ENCODE data around the gene APOM. TPM values are rescaled to one million over a fixed set of nuclear protein-coding genes. Genes with fewer than 3 reads are reported as not detected.

APOM gene
- polyA plus RNA-seq = 1 to 10 TPM; 2.0 to 6.5 (median 3.6) TPM

- H3K27ac ChIP-seq (ENCODE audit: low read depth, low read length) = no peak within 1 kb of the TSS
- WGBS, 3 donors = 57 to 87% (median 77%) methylated on average over 8 of the region's 8 CpGs
Measured at GRCh38 chr6:31655349-31656237, at the start of gene APOM. TSS of gene APOM (plus strand) at chr6:31655894. CDS start at chr6:31655967, 73 bp downstream.

- 70 to 90% (median 81%) methylated on average over 1 of the region's 1 CpG for WGBS, 3 donors
Measured at GRCh38 chr6:31607317-31607716, 48.4 kb upstream of the APOM start.

GRCh38 chr6:31609519-31610406 lies 45.9 kb upstream of the APOM start:
- 74% methylated on average over 8 of the region's 8 CpGs for WGBS, 3 donors
- H3K27ac ChIP-seq (ENCODE audit: low read depth, low read length) = no peak overlapping the region

More at GRCh38 chr6:31607317-31607716, 48.4 kb upstream of the APOM start:
- H3K27ac ChIP-seq (ENCODE audit: low read depth, low read length) = no peak overlapping the region

GRCh38 chr6:31610968-31611367 lies 44.7 kb upstream of the APOM start:
- no peak overlapping the region for H3K27ac ChIP-seq (ENCODE audit: low read depth, low read length)
- WGBS, 3 donors = 57 to 83% (median 75%) methylated on average over 4 of the region's 4 CpGs

GRCh38 chr6:31614075-31614619 lies 41.5 kb upstream of the APOM start:
- no peak overlapping the region for H3K27ac ChIP-seq (ENCODE audit: low read depth, low read length)
- 51 to 87% (median 60%) methylated on average over 8 of the region's 8 CpGs for WGBS, 3 donors

- no peak within 1 kb of the TSS for H3K27ac ChIP-seq (ENCODE audit: low read depth, low read length)
- 37 to 74% (median 47%) methylated on average over 6 of the region's 6 CpGs for WGBS, 3 donors
Measured at GRCh38 chr6:31614684-31615578, 40.8 kb upstream of the APOM start, which contains the start of gene AIF1. TSS of gene AIF1 (plus strand) at chr6:31615234. CDS start at chr6:31615330, 96 bp downstream.

GRCh38 chr6:31615748-31616147 lies 39.9 kb upstream of the APOM start:
- 36 to 64% (median 45%) methylated on average over 7 of the region's 7 CpGs for WGBS, 3 donors
- H3K27ac ChIP-seq (ENCODE audit: low read depth, low read length) = no peak overlapping the region

GRCh38 chr6:31617010-31617409 lies 38.7 kb upstream of the APOM start:
- WGBS, 3 donors = 77 to 86% (median 80%) methylated on average over 2 of the region's 2 CpGs
- H3K27ac ChIP-seq (ENCODE audit: low read depth, low read length) = no peak overlapping the region

- H3K27ac ChIP-seq (ENCODE audit: low read depth, low read length) = peak overlapping the region; percentile 75
- 0 to 1% (median 0%) methylated on average over 50 of the region's 50 CpGs for WGBS, 3 donors
Measured at GRCh38 chr6:31619805-31620585, 35.7 kb upstream of the APOM start.

- H3K27ac ChIP-seq (ENCODE audit: low read depth, low read length) = peak within 1 kb of the TSS; percentile 86
- WGBS, 3 donors = 0 to 1% (median 1%) methylated on average over 43 to 60 of the region's 67 CpGs
Measured at GRCh38 chr6:31620586-31621319, 34.9 kb upstream of the APOM start, which contains the start of gene PRRC2A. TSS of gene PRRC2A (plus strand) at chr6:31620715. CDS start at chr6:31622790, 2,075 bp downstream.

GRCh38 chr6:31621320-31621939 lies 34.3 kb upstream of the APOM start:
- H3K27ac ChIP-seq (ENCODE audit: low read depth, low read length) = peak overlapping the region; percentile 86
- 9 to 15% (median 14%) methylated on average over 15 of the region's 15 CpGs for WGBS, 3 donors

- no peak overlapping the region for H3K27ac ChIP-seq (ENCODE audit: low read depth, low read length)
- 31 to 40% (median 39%) methylated on average over 4 of the region's 4 CpGs for WGBS, 3 donors
Measured at GRCh38 chr6:31621991-31622390, 33.7 kb upstream of the APOM start.

- WGBS, 3 donors = 43 to 57% (median 55%) methylated on average over 10 of the region's 10 CpGs
- H3K27ac ChIP-seq (ENCODE audit: low read depth, low read length) = no peak overlapping the region
Measured at GRCh38 chr6:31622684-31623091, 33.0 kb upstream of the APOM start.

- WGBS, 3 donors = 88 to 90% (median 89%) methylated on average over 10 of the region's 10 CpGs
- H3K27ac ChIP-seq (ENCODE audit: low read depth, low read length) = no peak overlapping the region
Measured at GRCh38 chr6:31624070-31624469, 31.6 kb upstream of the APOM start.

GRCh38 chr6:31626952-31627351 lies 28.7 kb upstream of the APOM start:
- no peak overlapping the region for H3K27ac ChIP-seq (ENCODE audit: low read depth, low read length)
- WGBS, 3 donors = 87 to 93% (median 88%) methylated on average over 10 of the region's 10 CpGs

Data from adipose tissue (tissue), 3 donors.